Gastrocnemius medialis (tissue), 4 donors: ENCODE data around the gene PTPRQ.

Experiments used
- CTCF ChIP-seq, 5 experiments: fragments of 450-650 bp in 3 of 5; fragments of 200-600 bp in 2 of 5; sonication (generic) in 2 of 5; IDR thresholded peaks in 4 of 5; conservative IDR thresholded peaks in 1 of 5; 1 replicate in 4 of 5; 2 replicates in 1 of 5; pipeline ENCODE4 v1.5.1; 2016 to 2019; ENCODE audit warnings: antibody characterized with exemption in 5 of 5, mild to moderate bottlenecking in 3 of 5, moderate library complexity in 3 of 5
- POLR2A ChIP-seq, 2 donors: fragments of 450-650 bp; IDR thresholded peaks; one replicate each; pipeline ENCODE4 v1.6.1; 2017; ENCODE audit warnings: antibody characterized with exemption in 2 of 2, mild to moderate bottlenecking in 2 of 2, moderate library complexity in 2 of 2

GRCh38 chr12:80712866-80713265 lies 268.8 kb downstream of the PTPRQ start:
- TF ChIP-seq POLR2A (IDR thresholded peaks at IDR 0.05) (no peak), CTCF (IDR thresholded peaks at IDR 0.05 in 4 of 5, conservative IDR thresholded peaks at IDR 0.05 in 1 of 5) (no peak)
